Endodermal cell (in vitro differentiated cells): ENCODE measurements around the gene ASAP2. TPM values are rescaled to one million over a fixed set of nuclear protein-coding genes. Genes with fewer than 3 reads are reported as not detected.

Experiments used
- DNase-seq: peaks from one replicate; pipeline ENCODE4 v3.0.0-alpha.2; 2017
- H3K27ac ChIP-seq: 2 replicates; pipeline ENCODE4 v1.5.1; 2013; ENCODE audit warnings: mild to moderate bottlenecking, low read depth, low read length, moderate library complexity
- H3K27me3 ChIP-seq: 2 replicates; pipeline ENCODE4 v1.6.1; 2013; ENCODE audit warnings: mild to moderate bottlenecking, low read length, moderate library complexity; ENCODE audit not compliant: insufficient read depth, control insufficient read depth, poor library complexity, severe bottlenecking
- H3K36me3 ChIP-seq: 2 replicates; pipeline ENCODE4 v1.7.0; 2013; ENCODE audit warnings: mild to moderate bottlenecking, low read length, moderate library complexity; ENCODE audit not compliant: control insufficient read depth, insufficient read depth
- H3K4me1 ChIP-seq: one replicate; pipeline ENCODE4 v1.7.0; 2013; ENCODE audit warnings: low read length; ENCODE audit not compliant: control insufficient read depth, insufficient read depth
- H3K4me3 ChIP-seq: 2 replicates; pipeline ENCODE4 v1.5.1; 2013; ENCODE audit warnings: mild to moderate bottlenecking, low read length, moderate library complexity
- H3K9ac ChIP-seq: 2 replicates; pipeline ENCODE4 v1.6.1; 2013; ENCODE audit warnings: mild to moderate bottlenecking, low read length, moderate library complexity; ENCODE audit not compliant: poor library complexity, severe bottlenecking; ENCODE audit errors: extremely low read depth
- H3K9me3 ChIP-seq: 2 replicates; pipeline ENCODE4 v1.6.1; 2013; ENCODE audit warnings: mild to moderate bottlenecking, low read length, moderate library complexity; ENCODE audit not compliant: control insufficient read depth
- H3K27ac Mint-ChIP-seq: 2 replicates; pipeline ENCODE4 v1.8.0; 2020; ENCODE audit warnings: mixed read lengths
- H3K27me3 Mint-ChIP-seq: 2 replicates; pipeline ENCODE4 v1.8.0; 2021; ENCODE audit warnings: mild to moderate bottlenecking, mixed read lengths; ENCODE audit not compliant: insufficient read depth
- H3K36me3 Mint-ChIP-seq: 2 replicates; pipeline ENCODE4 v1.8.0; 2020; ENCODE audit warnings: low read depth, mixed read lengths
- H3K4me1 Mint-ChIP-seq: 2 replicates; pipeline ENCODE4 v1.8.0; 2020; ENCODE audit warnings: mixed read lengths
- H3K4me3 Mint-ChIP-seq: 2 replicates; pipeline ENCODE4 v1.8.0; 2020; ENCODE audit warnings: mild to moderate bottlenecking, moderate library complexity, mixed read lengths
- H3K9me3 Mint-ChIP-seq: 2 replicates; pipeline ENCODE4 v1.8.0; 2020; ENCODE audit warnings: mild to moderate bottlenecking, mixed read lengths
- CTCF ChIP-seq: fragments of 200-600 bp; sonication (generic); conservative IDR thresholded peaks from 2 replicates; pipeline ENCODE4 v1.5.0; 2021; ENCODE audit warnings: antibody characterized with exemption, mild to moderate bottlenecking
- WGBS, 2 experiments: methylation state at CpG; one replicate each; pipeline versions ENCODE4 v1.1.5 to v1.1.7; 2013; ENCODE audit warnings: missing lambda C conversion rate in 2 of 2, mixed read lengths in 1 of 2; ENCODE audit not compliant: insufficient coverage in 1 of 2, insufficient read length in 1 of 2; 5-methylcytosine and 5-hydroxymethylcytosine counted together
- total RNA-seq, 2 donors: library from RNA; stranded (reverse); fragmentation: NEBNext Ultra II Directional in 1 of 2; extraction: Animal tissue kit (Norgen Biotek cat#: 25700) in 1 of 2; gene quantifications; 2 replicates in 1 of 2; 3 replicates in 1 of 2; pipeline ENCODE4 v1.2.1, GENCODE V29; 2021

ASAP2 gene
- total RNA-seq, 2 donors from 2014 or later, result 11.8 to 20.4 TPM

GRCh38 chr2:9337901-9338300 is 131.3 kb downstream of the ASAP2 start:
- no peaks in the 10 kb centered on the region for H3K9me3 ChIP-seq
- no peaks in the 10 kb centered on the region for H3K27me3 ChIP-seq
- no peak overlapping the region for H3K27ac ChIP-seq
- Mint-ChIP-seq H3K4me1 (peaks cover 5% of the 10 kb centered on the region), H3K36me3 (peaks cover 5% of the 10 kb centered on the region), H3K9me3 (no peaks in the 10 kb centered on the region), H3K4me3 (no peak overlapping the region), H3K27ac (no peak overlapping the region), H3K27me3 (no peaks in the 10 kb centered on the region)
- H3K9ac ChIP-seq, result no peak overlapping the region
- H3K4me3 ChIP-seq, result no peak overlapping the region
- no peak for DNase-seq
- peaks cover 5% of the 10 kb centered on the region for H3K36me3 ChIP-seq
- no peaks in the 10 kb centered on the region for H3K4me1 ChIP-seq
- WGBS, 2 experiments, result 94 to 100% methylated on average over 6 to 8 of the region's 8 CpGs
- no peak for TF ChIP-seq CTCF

- peaks cover 4% of the 10 kb centered on the region for H3K4me1 Mint-ChIP-seq
- 96 to 99% methylated on average over 11 to 12 of the region's 12 CpGs for WGBS, 2 experiments
- peaks cover 6% of the 10 kb centered on the region for H3K36me3 Mint-ChIP-seq
These were observed 134.8 kb downstream of the ASAP2 start for GRCh38 chr2:9341337-9341887.

DNA sequence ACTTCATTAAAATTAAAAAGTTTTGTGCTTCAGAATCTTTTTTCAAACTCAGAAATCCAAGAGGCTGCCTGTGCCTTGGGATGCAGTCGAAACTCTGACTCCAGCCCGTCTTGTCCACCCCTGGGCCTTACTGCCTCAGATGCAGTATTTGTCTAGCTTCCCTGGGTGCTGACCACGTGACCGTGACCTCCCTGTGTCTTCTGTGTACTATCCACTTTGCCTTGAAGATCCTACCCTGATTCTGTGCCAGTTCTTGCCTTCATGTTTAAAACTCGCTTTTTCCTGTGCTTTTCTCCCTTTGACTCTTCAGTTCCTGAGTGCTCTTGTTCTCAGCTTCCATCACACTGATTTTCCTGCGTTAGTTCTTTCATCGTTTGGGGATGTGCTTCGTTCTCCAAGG is 136.0 kb downstream of the ASAP2 start:
- WGBS, 2 experiments, result 93 to 98% methylated on average over 5 to 8 of the region's 8 CpGs
- no peak overlapping the region for H3K27ac Mint-ChIP-seq

More at GRCh38 chr2:9341337-9341887, 134.8 kb downstream of the ASAP2 start:
- H3K27ac Mint-ChIP-seq, result no peak overlapping the region
- DNase-seq, result no peak
- no peak overlapping the region for H3K4me3 Mint-ChIP-seq
- Histone ChIP-seq H3K4me3 (no peak overlapping the region), H3K27ac (no peak overlapping the region), H3K4me1 (no peaks in the 10 kb centered on the region), H3K9ac (no peak overlapping the region), H3K27me3 (no peaks in the 10 kb centered on the region), H3K9me3 (no peaks in the 10 kb centered on the region), H3K36me3 (no peaks in the 10 kb centered on the region)
- TF ChIP-seq CTCF, result no peak
- H3K27me3 Mint-ChIP-seq, result no peaks in the 10 kb centered on the region
- H3K9me3 Mint-ChIP-seq, result no peaks in the 10 kb centered on the region

More for the DNA sequence above, 136.0 kb downstream of the ASAP2 start:
- no peaks in the 10 kb centered on the region for H3K27me3 Mint-ChIP-seq
- Histone ChIP-seq H3K9ac (no peak overlapping the region), H3K27ac (no peak overlapping the region), H3K4me1 (no peaks in the 10 kb centered on the region), H3K36me3 (no peaks in the 10 kb centered on the region), H3K9me3 (no peaks in the 10 kb centered on the region), H3K4me3 (no peak overlapping the region), H3K27me3 (no peaks in the 10 kb centered on the region)
- H3K4me3 Mint-ChIP-seq, result no peak overlapping the region
- DNase-seq, result no peak
- peaks cover 4% of the 10 kb centered on the region for H3K4me1 Mint-ChIP-seq
- TF ChIP-seq CTCF, result no peak
- H3K9me3 Mint-ChIP-seq, result no peaks in the 10 kb centered on the region
- H3K36me3 Mint-ChIP-seq, result peaks cover 6% of the 10 kb centered on the region
